CD4-positive, alpha-beta T cell treated with Interferon gamma for 1 hour (primary cell): ENCODE measurements around the gene BCAR3.

Source experiments
- DNase-seq: peaks from one replicate; pipeline ENCODE4 v3.0.0-alpha.2; 2020

Gene BCAR3

GRCh38 chr1:93681101-93681988, at the start of gene BCAR3:
Gene BCAR3 (minus strand): TSS chr1:93681837. CDS start chr1:93674930, 6,907 bp downstream.
- peak; percentile 54 for DNase-seq

- DNase-seq: no peak
Observed at GRCh38 chr1:93730621-93731020, 49.0 kb upstream of the BCAR3 start.

- DNase-seq: no peak
Observed at GRCh38 chr1:93729906-93730305, 48.3 kb upstream of the BCAR3 start.

- DNase-seq: no peak
Observed at GRCh38 chr1:93729502-93729901, 47.9 kb upstream of the BCAR3 start.

GRCh38 chr1:93728480-93729131, 47.0 kb upstream of the BCAR3 start:
- no peak for DNase-seq

- no peak for DNase-seq
Observed at GRCh38 chr1:93723733-93724270, 42.2 kb upstream of the BCAR3 start.

- no peak for DNase-seq
Observed at GRCh38 chr1:93723110-93723509, 41.5 kb upstream of the BCAR3 start.

- no peak for DNase-seq
Observed at GRCh38 chr1:93722081-93723031, 40.7 kb upstream of the BCAR3 start.

- DNase-seq: no peak
Observed at GRCh38 chr1:93720956-93721626, 39.5 kb upstream of the BCAR3 start.

- no peak for DNase-seq
Observed at GRCh38 chr1:93717640-93718039, 36.0 kb upstream of the BCAR3 start.

GRCh38 chr1:93716941-93717368, 35.3 kb upstream of the BCAR3 start:
- DNase-seq: no peak

- DNase-seq: no peak
Observed at GRCh38 chr1:93716163-93716562, 34.5 kb upstream of the BCAR3 start.

GRCh38 chr1:93715529-93716126, 34.0 kb upstream of the BCAR3 start:
- DNase-seq: no peak

- DNase-seq: no peak
Observed at GRCh38 chr1:93714356-93714755, 32.7 kb upstream of the BCAR3 start.

GRCh38 chr1:93713341-93713740, 31.7 kb upstream of the BCAR3 start:
- no peak for DNase-seq

- no peak for DNase-seq
Observed at GRCh38 chr1:93712741-93713140, 31.1 kb upstream of the BCAR3 start.

GRCh38 chr1:93710499-93711453, 29.1 kb upstream of the BCAR3 start:
- DNase-seq: no peak

- no peak for DNase-seq
Observed at GRCh38 chr1:93708734-93709481, 27.3 kb upstream of the BCAR3 start.

GRCh38 chr1:93707956-93708355, 26.3 kb upstream of the BCAR3 start:
- peak; percentile 29 for DNase-seq
